Lower leg skin (tissue), 4 donors: ENCODE data around the gene RNF169. TPM values are rescaled to one million over a fixed set of nuclear protein-coding genes. Genes with fewer than 3 reads are reported as not detected.

ENCODE experiments used
- DNase-seq, 2 donors: peaks; one replicate each; pipeline ENCODE4 v3.0.0-alpha.2; 2019; ENCODE audit warnings: low spot score in 2 of 2
- H3K4me3 ChIP-seq: fragments of 200-600 bp; sonication (generic); 2 replicates; pipeline ENCODE4 v1.5.1; 2017; ENCODE audit warnings: mild to moderate bottlenecking, low read depth; ENCODE audit not compliant: poor library complexity, severe bottlenecking
- CTCF ChIP-seq, 3 donors: fragments of 450-650 bp; IDR thresholded peaks; one replicate each; pipeline ENCODE4 v1.5.1; 2016; ENCODE audit warnings: antibody characterized with exemption in 3 of 3, mild to moderate bottlenecking in 3 of 3, moderate library complexity in 2 of 3
- POLR2A ChIP-seq, 2 donors: fragments of 450-650 bp; IDR thresholded peaks; one replicate each; pipeline ENCODE4 v1.6.1; 2016 to 2017; ENCODE audit warnings: antibody characterized with exemption in 2 of 2, mild to moderate bottlenecking in 1 of 2, moderate library complexity in 1 of 2
- WGBS, 2 donors: methylation state at CpG; one replicate each; pipeline ENCODE4 v1.1.5; 2018; 5-methylcytosine and 5-hydroxymethylcytosine counted together
- intact Hi-C: fragments of 100-400 bp; cut with DNase I; formaldehyde crosslinking; loops from one replicate; pipeline ENCODE4 v1.15.0; 2023; ENCODE audit warnings: low total_unique reads
- total RNA-seq, 4 donors: library from RNA; depleted of rRNA; stranded (reverse); fragments of >200 nt; gene quantifications; one replicate each; pipeline ENCODE4 v1.1.0, GENCODE V29; 2016

The RNF169 gene
- total RNA-seq, 4 donors from 2014 or later = 17.5 to 23.6 (median 21.6) TPM

GRCh38 chr11:74777038-74777437 lies 28.4 kb downstream of the RNF169 start:
- intact Hi-C loops = no loop called here
- no peak for DNase-seq

GRCh38 chr11:74777877-74778276 lies 29.2 kb downstream of the RNF169 start:
- intact Hi-C loops = no loop called here
- no peak for DNase-seq
- TF ChIP-seq POLR2A (IDR thresholded peaks at IDR 0.05) = no peak
- TF ChIP-seq CTCF (IDR thresholded peaks at IDR 0.05) = no peak
- no peak overlapping the region for H3K4me3 ChIP-seq
- WGBS, 2 donors = 79 to 81% methylated on average over 4 of the region's 4 CpGs

More at GRCh38 chr11:74777038-74777437, 28.4 kb downstream of the RNF169 start:
- H3K4me3 ChIP-seq = no peak overlapping the region
- no peak for TF ChIP-seq POLR2A (IDR thresholded peaks at IDR 0.05)
- no peak for TF ChIP-seq CTCF (IDR thresholded peaks at IDR 0.05)

GRCh38 chr11:74778581-74778980 lies 29.9 kb downstream of the RNF169 start:
- WGBS, 2 donors = 97 to 98% methylated on average over 6 of the region's 6 CpGs
- H3K4me3 ChIP-seq = no peak overlapping the region
- no peak for TF ChIP-seq CTCF (IDR thresholded peaks at IDR 0.05)
- TF ChIP-seq POLR2A (IDR thresholded peaks at IDR 0.05) = no peak
- no peak for DNase-seq
- intact Hi-C loops = no loop called here

GRCh38 chr11:74780248-74781005 lies 31.8 kb downstream of the RNF169 start:
- intact Hi-C loops = no loop called here
- 69% methylated on average over 4 of the region's 4 CpGs for WGBS, 2 donors
- TF ChIP-seq POLR2A (IDR thresholded peaks at IDR 0.05) (no peak), CTCF (IDR thresholded peaks at IDR 0.05) (no peak)
- H3K4me3 ChIP-seq = no peak overlapping the region
- no peak for DNase-seq

- WGBS, 2 donors = 67% methylated on average over 2 of the region's 2 CpGs
- TF ChIP-seq CTCF (IDR thresholded peaks at IDR 0.05) (no peak), POLR2A (IDR thresholded peaks at IDR 0.05) (no peak)
- H3K4me3 ChIP-seq = no peak overlapping the region
- peak in 1 of 2 donors; percentile 19 for DNase-seq
- intact Hi-C loops = no loop called here
Measured at GRCh38 chr11:74783241-74783871, 34.7 kb downstream of the RNF169 start.
